Epithelial cell of proximal tubule (primary cell): Measurements from ENCODE around the gene FZD1. TPM values are rescaled to one million over a fixed set of nuclear protein-coding genes. Genes with fewer than 3 reads are reported as not detected.

Source experiments
- DNase-seq: peaks from one replicate; pipeline ENCODE4 v3.0.0-alpha.2; 2011; ENCODE audit warnings: low read depth
- H3K4me3 ChIP-seq: 2 replicates; pipeline ENCODE4 v1.5.1; 2011; ENCODE audit warnings: low read depth, mild to moderate bottlenecking, low read length
- total RNA-seq: library from RNA; depleted of rRNA; stranded (reverse); fragments of >200 nt; gene quantifications from 2 replicates; pipeline ENCODE4 v1.2.3, GENCODE V29; 2015
- TF ChIP-seq, protein P1 (sequence below): conservative IDR thresholded peaks from 2 replicates; pipeline ENCODE4 v1.5.1; 2012; ENCODE audit warnings: low read depth, mild to moderate bottlenecking, low read length

Gene FZD1
- total RNA-seq, 1 donor from 2014 or later: 4.7 TPM

DNA sequence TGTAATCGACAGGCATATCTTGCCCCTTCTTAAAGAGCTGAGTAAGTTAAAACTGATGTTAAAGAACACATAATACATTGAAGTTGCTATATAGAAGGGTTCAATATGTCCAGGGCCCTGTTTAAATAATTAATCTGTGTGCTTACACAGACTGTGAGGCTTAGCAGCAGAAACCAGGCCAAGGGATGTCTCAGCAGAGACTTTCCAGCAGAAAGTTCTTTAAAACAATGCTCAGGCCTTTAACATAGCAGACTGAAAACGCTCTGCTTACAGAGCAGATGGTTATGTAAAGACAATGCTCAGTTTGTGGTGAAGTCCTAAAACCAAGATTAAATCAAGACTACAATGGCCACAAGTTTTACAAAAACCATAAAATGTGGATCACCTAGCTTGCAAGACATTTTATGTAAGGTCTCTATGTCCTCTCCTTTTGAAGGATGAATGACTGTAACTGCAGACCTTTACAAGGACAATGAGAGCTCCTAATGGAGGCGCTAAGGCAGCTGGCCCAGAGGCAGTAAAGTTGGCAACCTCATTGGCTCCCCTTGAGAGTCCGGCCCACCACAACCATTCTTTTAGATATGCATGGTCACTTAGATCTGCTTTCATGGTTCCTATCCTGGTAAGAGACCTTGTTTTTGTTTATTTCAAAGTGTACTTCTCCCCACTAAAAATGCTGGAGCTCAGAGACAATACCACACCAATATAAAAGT, 56.3 kb downstream of the FZD1 start:
- no peak for DNase-seq
- TF ChIP-seq, protein P1, sequence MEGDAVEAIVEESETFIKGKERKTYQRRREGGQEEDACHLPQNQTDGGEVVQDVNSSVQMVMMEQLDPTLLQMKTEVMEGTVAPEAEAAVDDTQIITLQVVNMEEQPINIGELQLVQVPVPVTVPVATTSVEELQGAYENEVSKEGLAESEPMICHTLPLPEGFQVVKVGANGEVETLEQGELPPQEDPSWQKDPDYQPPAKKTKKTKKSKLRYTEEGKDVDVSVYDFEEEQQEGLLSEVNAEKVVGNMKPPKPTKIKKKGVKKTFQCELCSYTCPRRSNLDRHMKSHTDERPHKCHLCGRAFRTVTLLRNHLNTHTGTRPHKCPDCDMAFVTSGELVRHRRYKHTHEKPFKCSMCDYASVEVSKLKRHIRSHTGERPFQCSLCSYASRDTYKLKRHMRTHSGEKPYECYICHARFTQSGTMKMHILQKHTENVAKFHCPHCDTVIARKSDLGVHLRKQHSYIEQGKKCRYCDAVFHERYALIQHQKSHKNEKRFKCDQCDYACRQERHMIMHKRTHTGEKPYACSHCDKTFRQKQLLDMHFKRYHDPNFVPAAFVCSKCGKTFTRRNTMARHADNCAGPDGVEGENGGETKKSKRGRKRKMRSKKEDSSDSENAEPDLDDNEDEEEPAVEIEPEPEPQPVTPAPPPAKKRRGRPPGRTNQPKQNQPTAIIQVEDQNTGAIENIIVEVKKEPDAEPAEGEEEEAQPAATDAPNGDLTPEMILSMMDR: no peak
- H3K4me3 ChIP-seq: no peak overlapping the region
